Measurements from ENCODE around the gene VSTM4.

The VSTM4 gene

DNA sequence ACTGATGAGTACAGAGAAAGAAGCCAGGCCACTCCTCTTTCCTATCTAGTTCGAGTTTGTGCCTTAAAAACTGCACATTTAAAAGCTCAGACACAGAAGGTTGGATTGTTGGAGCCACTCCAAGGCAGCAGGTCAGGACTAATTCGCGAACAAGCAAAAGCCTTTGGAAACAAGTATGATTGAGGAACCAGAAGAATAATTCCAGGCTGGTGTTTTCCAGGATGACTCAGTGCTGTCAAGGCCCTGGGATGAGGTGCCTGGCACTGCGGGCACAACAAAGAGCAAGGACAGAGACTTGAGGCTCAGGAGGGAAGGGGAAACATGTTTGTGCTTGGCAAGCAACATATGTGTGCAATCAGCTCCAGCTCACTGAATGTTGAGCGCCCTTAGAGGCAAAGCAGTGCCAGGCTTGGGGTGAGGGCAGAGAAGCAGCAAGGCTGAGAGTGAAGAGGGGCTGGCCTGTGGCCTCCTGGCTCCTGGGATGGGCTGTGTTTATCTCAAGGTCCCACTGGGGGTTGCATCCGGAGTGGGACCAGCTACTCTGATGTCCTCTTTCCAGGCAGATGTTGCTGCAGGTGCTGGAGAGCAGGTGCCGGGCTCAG lies 44.1 kb downstream of the VSTM4 start:
- H3K4me3 ChIP-seq (replicated peaks; ENCODE audit: insufficient read depth, low read length) = no peak overlapping the region
- TF ChIP-seq, protein P1, sequence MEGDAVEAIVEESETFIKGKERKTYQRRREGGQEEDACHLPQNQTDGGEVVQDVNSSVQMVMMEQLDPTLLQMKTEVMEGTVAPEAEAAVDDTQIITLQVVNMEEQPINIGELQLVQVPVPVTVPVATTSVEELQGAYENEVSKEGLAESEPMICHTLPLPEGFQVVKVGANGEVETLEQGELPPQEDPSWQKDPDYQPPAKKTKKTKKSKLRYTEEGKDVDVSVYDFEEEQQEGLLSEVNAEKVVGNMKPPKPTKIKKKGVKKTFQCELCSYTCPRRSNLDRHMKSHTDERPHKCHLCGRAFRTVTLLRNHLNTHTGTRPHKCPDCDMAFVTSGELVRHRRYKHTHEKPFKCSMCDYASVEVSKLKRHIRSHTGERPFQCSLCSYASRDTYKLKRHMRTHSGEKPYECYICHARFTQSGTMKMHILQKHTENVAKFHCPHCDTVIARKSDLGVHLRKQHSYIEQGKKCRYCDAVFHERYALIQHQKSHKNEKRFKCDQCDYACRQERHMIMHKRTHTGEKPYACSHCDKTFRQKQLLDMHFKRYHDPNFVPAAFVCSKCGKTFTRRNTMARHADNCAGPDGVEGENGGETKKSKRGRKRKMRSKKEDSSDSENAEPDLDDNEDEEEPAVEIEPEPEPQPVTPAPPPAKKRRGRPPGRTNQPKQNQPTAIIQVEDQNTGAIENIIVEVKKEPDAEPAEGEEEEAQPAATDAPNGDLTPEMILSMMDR (IDR thresholded peaks at IDR 0.05; ENCODE audit: insufficient read depth, low read length) = no peak
- TF ChIP-seq SPI1 (IDR thresholded peaks at IDR 0.05; ENCODE audit: borderline replicate concordance, low read depth) (no peak), GABPA (IDR thresholded peaks at IDR 0.05; ENCODE audit: low read depth) (no peak), POLR2AphosphoS5 (IDR thresholded peaks at IDR 0.05; ENCODE audit: low read depth) (no peak)
- TF ChIP-seq, protein P2, sequence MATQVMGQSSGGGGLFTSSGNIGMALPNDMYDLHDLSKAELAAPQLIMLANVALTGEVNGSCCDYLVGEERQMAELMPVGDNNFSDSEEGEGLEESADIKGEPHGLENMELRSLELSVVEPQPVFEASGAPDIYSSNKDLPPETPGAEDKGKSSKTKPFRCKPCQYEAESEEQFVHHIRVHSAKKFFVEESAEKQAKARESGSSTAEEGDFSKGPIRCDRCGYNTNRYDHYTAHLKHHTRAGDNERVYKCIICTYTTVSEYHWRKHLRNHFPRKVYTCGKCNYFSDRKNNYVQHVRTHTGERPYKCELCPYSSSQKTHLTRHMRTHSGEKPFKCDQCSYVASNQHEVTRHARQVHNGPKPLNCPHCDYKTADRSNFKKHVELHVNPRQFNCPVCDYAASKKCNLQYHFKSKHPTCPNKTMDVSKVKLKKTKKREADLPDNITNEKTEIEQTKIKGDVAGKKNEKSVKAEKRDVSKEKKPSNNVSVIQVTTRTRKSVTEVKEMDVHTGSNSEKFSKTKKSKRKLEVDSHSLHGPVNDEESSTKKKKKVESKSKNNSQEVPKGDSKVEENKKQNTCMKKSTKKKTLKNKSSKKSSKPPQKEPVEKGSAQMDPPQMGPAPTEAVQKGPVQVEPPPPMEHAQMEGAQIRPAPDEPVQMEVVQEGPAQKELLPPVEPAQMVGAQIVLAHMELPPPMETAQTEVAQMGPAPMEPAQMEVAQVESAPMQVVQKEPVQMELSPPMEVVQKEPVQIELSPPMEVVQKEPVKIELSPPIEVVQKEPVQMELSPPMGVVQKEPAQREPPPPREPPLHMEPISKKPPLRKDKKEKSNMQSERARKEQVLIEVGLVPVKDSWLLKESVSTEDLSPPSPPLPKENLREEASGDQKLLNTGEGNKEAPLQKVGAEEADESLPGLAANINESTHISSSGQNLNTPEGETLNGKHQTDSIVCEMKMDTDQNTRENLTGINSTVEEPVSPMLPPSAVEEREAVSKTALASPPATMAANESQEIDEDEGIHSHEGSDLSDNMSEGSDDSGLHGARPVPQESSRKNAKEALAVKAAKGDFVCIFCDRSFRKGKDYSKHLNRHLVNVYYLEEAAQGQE (IDR thresholded peaks at IDR 0.05; ENCODE audit: insufficient replicate concordance, low read depth) = no peak
- H3K27ac ChIP-seq (replicated peaks) = no peak overlapping the region
- DNase-seq (ENCODE audit: low read depth in 1 of 2, low spot score in 1 of 2) = no peak
- H3K27me3 ChIP-seq (ENCODE audit: insufficient read depth, poor library complexity, severe bottlenecking) = no peaks in the 10 kb centered on the region

GRCh38 chr10:49070701-49071100 lies 44.6 kb downstream of the VSTM4 start:
- no peak for DNase-seq (ENCODE audit: low read depth in 1 of 2, low spot score in 1 of 2)
- Histone ChIP-seq H3K27ac (replicated peaks) (no peak overlapping the region), H3K27me3 (ENCODE audit: insufficient read depth, poor library complexity, severe bottlenecking) (no peaks in the 10 kb centered on the region), H3K4me3 (replicated peaks; ENCODE audit: insufficient read depth, low read length) (no peak overlapping the region)
- TF ChIP-seq GABPA (IDR thresholded peaks at IDR 0.05; ENCODE audit: low read depth) = no peak
- TF ChIP-seq, protein P2 (IDR thresholded peaks at IDR 0.05; ENCODE audit: insufficient replicate concordance, low read depth) = no peak
- no peak for TF ChIP-seq SPI1 (IDR thresholded peaks at IDR 0.05; ENCODE audit: borderline replicate concordance, low read depth)
- no peak for TF ChIP-seq POLR2AphosphoS5 (IDR thresholded peaks at IDR 0.05; ENCODE audit: low read depth)
- TF ChIP-seq, protein P1 (IDR thresholded peaks at IDR 0.05; ENCODE audit: insufficient read depth, low read length) = no peak

DNA sequence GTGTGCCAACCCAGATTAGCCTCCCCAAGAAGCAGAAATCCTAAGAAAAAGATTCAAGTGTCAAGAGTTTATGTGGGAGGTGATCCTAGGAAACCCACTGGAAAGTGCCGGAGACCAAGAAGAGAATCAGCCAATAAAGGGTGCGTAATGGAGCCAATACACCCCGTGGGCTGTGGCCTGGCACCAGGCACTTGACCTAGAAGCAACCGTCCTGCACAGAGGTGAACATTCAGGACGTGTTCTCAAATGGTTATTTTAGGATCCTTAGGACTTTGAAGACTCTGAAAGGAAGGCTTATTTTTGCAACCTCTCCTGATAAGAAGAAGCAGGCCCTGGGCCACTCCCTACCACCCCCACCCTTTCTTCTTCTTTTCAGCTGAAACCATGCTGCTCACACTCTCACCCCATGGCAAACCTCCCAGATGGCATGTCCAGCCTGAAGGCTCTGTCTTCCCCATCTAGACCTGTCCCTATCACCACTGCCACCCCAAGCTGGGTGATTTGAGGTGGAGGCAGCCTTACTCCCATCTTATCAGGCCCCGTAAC lies 46.6 kb downstream of the VSTM4 start:
- no peak for DNase-seq (ENCODE audit: low read depth in 1 of 2, low spot score in 1 of 2)
- no peak overlapping the region for H3K27ac ChIP-seq (replicated peaks)
- no peak overlapping the region for H3K4me3 ChIP-seq (replicated peaks; ENCODE audit: insufficient read depth, low read length)
- H3K27me3 ChIP-seq (ENCODE audit: insufficient read depth, poor library complexity, severe bottlenecking) = peaks cover 2% of the 10 kb centered on the region
- TF ChIP-seq, protein P2 (IDR thresholded peaks at IDR 0.05; ENCODE audit: insufficient replicate concordance, low read depth) = no peak
- TF ChIP-seq, protein P1 (IDR thresholded peaks at IDR 0.05; ENCODE audit: insufficient read depth, low read length) = no peak
- TF ChIP-seq GABPA (IDR thresholded peaks at IDR 0.05; ENCODE audit: low read depth) = no peak
- TF ChIP-seq SPI1 (IDR thresholded peaks at IDR 0.05; ENCODE audit: borderline replicate concordance, low read depth) = no peak
- no peak for TF ChIP-seq POLR2AphosphoS5 (IDR thresholded peaks at IDR 0.05; ENCODE audit: low read depth)

All from HL-60 (cell line).